ENCODE results near the gene HORMAD2. TPM values are rescaled to one million over a fixed set of nuclear protein-coding genes. Genes with fewer than 3 reads are reported as not detected.

HORMAD2 gene
- polyA plus RNA-seq, 1 of the 3 experiments (the other 2 are of a cell fraction), result not detected

DNA sequence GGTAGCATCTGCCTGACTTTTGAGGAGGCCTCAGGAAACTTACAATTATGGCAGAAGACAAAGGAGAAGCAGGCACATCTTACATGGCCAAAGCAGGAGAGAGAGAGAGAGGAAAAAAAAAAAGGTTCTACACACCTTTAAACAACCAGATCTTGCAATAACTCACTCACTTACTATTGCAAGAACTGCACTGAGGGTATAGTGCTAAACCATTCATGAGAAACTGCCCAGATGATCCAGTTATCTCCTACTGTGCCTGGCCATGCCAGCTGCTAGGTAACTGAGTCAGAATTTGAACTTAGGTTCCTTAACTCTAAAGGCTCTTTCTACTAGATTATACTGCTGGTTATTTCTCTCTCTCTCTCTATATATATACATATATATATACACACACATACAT is 7.3 kb downstream of the HORMAD2 start (continued):
- TF ChIP-seq SMC3 (IDR thresholded peaks at IDR 0.05; ENCODE audit: low read depth, low read length) (no peak), USF1 (IDR thresholded peaks at IDR 0.05; ENCODE audit: borderline replicate concordance, low read depth) (no peak), REST (IDR thresholded peaks at IDR 0.05; ENCODE audit: low read depth, low read length) (no peak), MAX (IDR thresholded peaks at IDR 0.05; ENCODE audit: low read depth) (no peak), EZH2phosphoT487 (IDR thresholded peaks at IDR 0.05; ENCODE audit: borderline replicate concordance, low read depth) (no peak)

DNA sequence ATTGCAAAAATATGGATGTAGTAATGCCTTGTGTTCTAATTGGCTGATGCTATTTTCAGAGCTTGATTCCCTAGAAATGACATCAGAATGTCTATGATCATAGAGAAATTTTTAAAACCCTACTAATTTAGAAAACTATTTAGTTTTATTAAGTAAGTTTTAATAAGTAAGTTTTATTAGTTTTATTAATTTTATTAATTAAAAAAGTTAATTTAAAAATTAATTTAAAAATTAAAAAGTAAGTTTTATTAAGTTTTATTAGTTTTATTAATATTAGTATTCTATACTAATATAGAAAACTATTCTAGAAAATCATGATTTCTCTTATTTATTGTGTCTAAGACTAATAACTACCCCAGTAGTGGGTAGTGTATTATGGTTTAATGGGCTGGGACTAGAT is 8.2 kb downstream of the HORMAD2 start:
- no peaks in the 10 kb centered on the region for H3K27me3 ChIP-seq (ENCODE audit: insufficient read depth)
- no peak overlapping the region for H2AFZ ChIP-seq (ENCODE audit: low read depth)
- H3K27ac ChIP-seq (ENCODE audit: low read depth in 2 of 2, low read length in 1 of 2), result no peak overlapping the region
- ChIA-PET CTCF (interaction anchor here (0.6 to 3.9 kb wide), 117 partner anchors 8 to 699 kb away, joined by 3 to 70 read pairs (median 4); partner anchors contain the start of genes HORMAD2, MTMR3 and NIPSNAP1), POLR2A (interaction anchor here (1.0 kb wide), 1 partner anchor 453 kb away, joined by 3 read pairs; no protein-coding TSS in a partner anchor)
- no peak overlapping the region for H3K9ac ChIP-seq
- TF ChIP-seq SIN3A (IDR thresholded peaks at IDR 0.05; ENCODE audit: borderline replicate concordance, low read depth, low read length), result no peak
- no peak for TF ChIP-seq FOSL2 (IDR thresholded peaks at IDR 0.05; ENCODE audit: borderline replicate concordance, low read depth)
- TF ChIP-seq TCF12 (IDR thresholded peaks at IDR 0.05), result no peak
- TF ChIP-seq EZH2phosphoT487 (IDR thresholded peaks at IDR 0.05; ENCODE audit: borderline replicate concordance, low read depth), result no peak
- TF ChIP-seq EP300 (IDR thresholded peaks at IDR 0.05; ENCODE audit: borderline replicate concordance in 1 of 2, low read depth in 1 of 2, low read length in 1 of 2), result no peak
- no peak for TF ChIP-seq SMC3 (IDR thresholded peaks at IDR 0.05; ENCODE audit: low read depth, low read length)
- no peak for TF ChIP-seq JUND (IDR thresholded peaks at IDR 0.05)
- TF ChIP-seq TEAD4 (IDR thresholded peaks at IDR 0.05; ENCODE audit: borderline replicate concordance, insufficient read depth), result no peak
- no peak for TF ChIP-seq RAD21 (IDR thresholded peaks at IDR 0.05; ENCODE audit: low read length)
- TF ChIP-seq, protein P1, sequence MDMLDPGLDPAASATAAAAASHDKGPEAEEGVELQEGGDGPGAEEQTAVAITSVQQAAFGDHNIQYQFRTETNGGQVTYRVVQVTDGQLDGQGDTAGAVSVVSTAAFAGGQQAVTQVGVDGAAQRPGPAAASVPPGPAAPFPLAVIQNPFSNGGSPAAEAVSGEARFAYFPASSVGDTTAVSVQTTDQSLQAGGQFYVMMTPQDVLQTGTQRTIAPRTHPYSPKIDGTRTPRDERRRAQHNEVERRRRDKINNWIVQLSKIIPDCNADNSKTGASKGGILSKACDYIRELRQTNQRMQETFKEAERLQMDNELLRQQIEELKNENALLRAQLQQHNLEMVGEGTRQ (IDR thresholded peaks at IDR 0.05; ENCODE audit: borderline replicate concordance, low read depth, low read length), result no peak
- TF ChIP-seq FOXJ3 (CRISPR knock-in tag; IDR thresholded peaks at IDR 0.05), result no peak
- TF ChIP-seq, protein P2, sequence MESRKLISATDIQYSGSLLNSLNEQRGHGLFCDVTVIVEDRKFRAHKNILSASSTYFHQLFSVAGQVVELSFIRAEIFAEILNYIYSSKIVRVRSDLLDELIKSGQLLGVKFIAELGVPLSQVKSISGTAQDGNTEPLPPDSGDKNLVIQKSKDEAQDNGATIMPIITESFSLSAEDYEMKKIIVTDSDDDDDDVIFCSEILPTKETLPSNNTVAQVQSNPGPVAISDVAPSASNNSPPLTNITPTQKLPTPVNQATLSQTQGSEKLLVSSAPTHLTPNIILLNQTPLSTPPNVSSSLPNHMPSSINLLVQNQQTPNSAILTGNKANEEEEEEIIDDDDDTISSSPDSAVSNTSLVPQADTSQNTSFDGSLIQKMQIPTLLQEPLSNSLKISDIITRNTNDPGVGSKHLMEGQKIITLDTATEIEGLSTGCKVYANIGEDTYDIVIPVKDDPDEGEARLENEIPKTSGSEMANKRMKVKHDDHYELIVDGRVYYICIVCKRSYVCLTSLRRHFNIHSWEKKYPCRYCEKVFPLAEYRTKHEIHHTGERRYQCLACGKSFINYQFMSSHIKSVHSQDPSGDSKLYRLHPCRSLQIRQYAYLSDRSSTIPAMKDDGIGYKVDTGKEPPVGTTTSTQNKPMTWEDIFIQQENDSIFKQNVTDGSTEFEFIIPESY (IDR thresholded peaks at IDR 0.05; ENCODE audit: borderline replicate concordance, low read depth), result no peak
- TF ChIP-seq, protein P3, sequence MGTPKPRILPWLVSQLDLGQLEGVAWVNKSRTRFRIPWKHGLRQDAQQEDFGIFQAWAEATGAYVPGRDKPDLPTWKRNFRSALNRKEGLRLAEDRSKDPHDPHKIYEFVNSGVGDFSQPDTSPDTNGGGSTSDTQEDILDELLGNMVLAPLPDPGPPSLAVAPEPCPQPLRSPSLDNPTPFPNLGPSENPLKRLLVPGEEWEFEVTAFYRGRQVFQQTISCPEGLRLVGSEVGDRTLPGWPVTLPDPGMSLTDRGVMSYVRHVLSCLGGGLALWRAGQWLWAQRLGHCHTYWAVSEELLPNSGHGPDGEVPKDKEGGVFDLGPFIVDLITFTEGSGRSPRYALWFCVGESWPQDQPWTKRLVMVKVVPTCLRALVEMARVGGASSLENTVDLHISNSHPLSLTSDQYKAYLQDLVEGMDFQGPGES (IDR thresholded peaks at IDR 0.05; ENCODE audit: low read depth, low read length), result no peak
- TF ChIP-seq CTCF (IDR thresholded peaks at IDR 0.05), result no peak
- TF ChIP-seq, protein P4, sequence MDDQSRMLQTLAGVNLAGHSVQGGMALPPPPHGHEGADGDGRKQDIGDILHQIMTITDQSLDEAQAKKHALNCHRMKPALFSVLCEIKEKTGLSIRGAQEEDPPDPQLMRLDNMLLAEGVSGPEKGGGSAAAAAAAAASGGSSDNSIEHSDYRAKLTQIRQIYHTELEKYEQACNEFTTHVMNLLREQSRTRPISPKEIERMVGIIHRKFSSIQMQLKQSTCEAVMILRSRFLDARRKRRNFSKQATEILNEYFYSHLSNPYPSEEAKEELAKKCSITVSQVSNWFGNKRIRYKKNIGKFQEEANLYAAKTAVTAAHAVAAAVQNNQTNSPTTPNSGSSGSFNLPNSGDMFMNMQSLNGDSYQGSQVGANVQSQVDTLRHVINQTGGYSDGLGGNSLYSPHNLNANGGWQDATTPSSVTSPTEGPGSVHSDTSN (IDR thresholded peaks at IDR 0.05), result no peak
- TF ChIP-seq POLR2AphosphoS5 (IDR thresholded peaks at IDR 0.05; ENCODE audit: low read depth, low read length), result no peak
- no peaks in the 10 kb centered on the region for H3K36me3 ChIP-seq (replicated peaks in 1 of 2; ENCODE audit: control insufficient read depth in 1 of 2, insufficient read depth in 2 of 2, low read length in 1 of 2)
- DNase-seq, result no peak
- no peaks in the 10 kb centered on the region for H4K20me1 ChIP-seq (ENCODE audit: insufficient read depth)
- H3K4me3 ChIP-seq (ENCODE audit: low read depth in 2 of 2, low read length in 1 of 2), result no peak overlapping the region
- no peaks in the 10 kb centered on the region for H3K4me1 ChIP-seq (ENCODE audit: control insufficient read depth in 1 of 2, insufficient read depth in 2 of 2, low read depth in 1 of 2, low read length in 1 of 2)
- H3K4me2 ChIP-seq, result no peak overlapping the region
- no peaks in the 10 kb centered on the region for H3K9me2 ChIP-seq
- H3K9me3 ChIP-seq, result 0 out of 2 replicates have a peak, but pooled peaks cover 3% of the 10 kb centered on the region
- H3F3A ChIP-seq (replicated peaks; ENCODE audit: insufficient read depth), result no peaks in the 10 kb centered on the region
- no peaks in the 10 kb centered on the region for H3K79me2 ChIP-seq (ENCODE audit: insufficient read depth)
